ENCODE results near the gene PRRX2. TPM values are rescaled to one million over a fixed set of nuclear protein-coding genes. Genes with fewer than 3 reads are reported as not detected.
"Not testable (repeated sequence)": the region's sequence is repeated elsewhere in the genome, so short reads cannot be mapped to it uniquely, and the experiment has no call there.

Gene PRRX2
- total RNA-seq, 2 experiments from 2014 or later = 0.49 to 0.57 TPM

DNA sequence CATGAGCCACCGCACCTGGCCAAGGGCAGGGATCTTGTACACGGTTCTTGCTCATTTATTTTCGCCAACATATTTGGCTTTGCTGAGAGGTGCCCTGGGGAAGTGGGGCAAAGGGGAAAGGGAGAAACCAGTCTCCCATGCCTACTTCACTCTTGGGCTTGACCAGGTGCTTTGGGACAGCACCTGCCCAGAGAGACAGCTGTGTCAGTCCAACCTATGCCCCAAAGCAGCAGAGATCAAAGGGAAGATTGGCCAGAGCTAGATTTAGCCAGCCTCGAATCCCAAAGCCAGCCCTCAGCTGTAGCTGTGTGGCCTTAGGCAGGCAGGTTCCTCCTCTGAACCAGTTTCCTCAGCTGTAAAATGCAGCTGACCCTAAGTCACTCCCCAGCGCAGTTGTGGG, 89.7 kb downstream of the PRRX2 start:
- DNase-seq = no peak
- no peaks in the 10 kb centered on the region for H3K9me3 Mint-ChIP-seq (ENCODE audit: low read depth)
- ATAC-seq = no peak
- peaks cover 3% of the 10 kb centered on the region for H3K27me3 Mint-ChIP-seq
- H3K4me1 Mint-ChIP-seq = peaks cover 20% of the 10 kb centered on the region
- no peaks in the 10 kb centered on the region for H3K36me3 Mint-ChIP-seq (ENCODE audit: low read depth)
- no peak overlapping the region for H3K27ac Mint-ChIP-seq
- no peak overlapping the region for H3K4me3 Mint-ChIP-seq
- CTCF ChIA-PET = interaction anchor here (0.7 to 1.7 kb wide), 3 partner anchors 17 to 240 kb away, joined by 3 to 6 read pairs (median 3); no protein-coding TSS in a partner anchor
- POLR2A ChIA-PET = no interaction called here
- intact Hi-C loops (cut with DNase I, micrococcal nuclease) = no loop called here

DNA sequence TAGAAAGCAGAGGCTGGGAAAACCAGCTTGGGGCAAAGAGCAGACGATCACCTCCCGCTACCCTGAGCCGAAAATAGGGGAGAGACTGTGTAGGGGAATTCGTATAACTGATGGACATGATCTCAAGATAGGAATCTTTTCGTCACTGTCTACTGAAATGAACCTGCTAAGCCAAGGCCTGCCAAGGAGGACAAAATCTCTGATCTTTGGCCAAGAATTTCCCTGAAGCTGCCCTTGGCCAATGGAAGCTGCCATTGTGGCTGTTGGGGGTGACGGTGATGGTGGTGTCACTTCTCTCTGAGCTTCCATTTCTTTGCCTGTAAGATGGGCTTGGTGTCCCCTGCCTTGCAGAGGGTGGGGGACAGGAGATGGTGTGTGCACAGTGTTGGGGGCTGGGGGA, 90.7 kb downstream of the PRRX2 start:
- Mint-ChIP-seq H3K9me3 (ENCODE audit: low read depth) (no peaks in the 10 kb centered on the region), H3K4me3 (no peak overlapping the region), H3K27me3 (peaks cover 3% of the 10 kb centered on the region), H3K27ac (no peak overlapping the region), H3K36me3 (ENCODE audit: low read depth) (no peaks in the 10 kb centered on the region), H3K4me1 (peaks cover 20% of the 10 kb centered on the region)
- ATAC-seq (no peak), DNase-seq (no peak)
- POLR2A ChIA-PET = interaction anchor here (0.5 kb wide), 2 partner anchors 28 to 98 kb away, joined by 3 to 5 read pairs; no protein-coding TSS in a partner anchor
- intact Hi-C loops (cut with DNase I, micrococcal nuclease) = no loop called here
- CTCF ChIA-PET = interaction anchor here (0.8 to 1.7 kb wide), 3 partner anchors 18 to 29 kb away, joined by 3 to 6 read pairs (median 3); no protein-coding TSS in a partner anchor

DNA sequence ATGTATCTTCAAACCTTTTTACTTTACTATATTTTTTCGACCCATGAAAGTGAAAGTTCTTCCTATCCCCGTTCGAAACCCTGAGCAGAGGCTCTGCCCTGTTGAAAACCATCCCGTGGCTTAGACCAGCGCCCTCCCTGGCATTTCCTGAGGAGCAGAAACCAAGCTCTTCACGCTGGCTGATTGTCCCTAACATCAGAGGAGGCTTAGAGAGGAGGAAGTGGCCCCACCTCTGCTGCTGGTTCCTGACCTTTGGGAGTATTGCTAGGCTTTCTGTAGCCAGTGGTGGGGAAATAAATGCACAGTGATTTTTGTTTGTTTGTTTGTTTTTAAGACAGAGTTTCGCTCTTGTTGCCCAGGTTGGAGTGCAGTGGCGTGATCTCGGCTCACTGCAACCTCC, 91.6 kb downstream of the PRRX2 start:
- Mint-ChIP-seq H3K36me3 (ENCODE audit: low read depth) (no peaks in the 10 kb centered on the region), H3K9me3 (ENCODE audit: low read depth) (no peaks in the 10 kb centered on the region), H3K4me1 (peaks cover 20% of the 10 kb centered on the region), H3K27me3 (peaks cover 3% of the 10 kb centered on the region), H3K27ac (no peak overlapping the region), H3K4me3 (no peak overlapping the region)
- ChIA-PET CTCF (interaction anchor here (1.7 kb wide), 1 partner anchor 30 kb away, joined by 6 read pairs; no protein-coding TSS in a partner anchor), POLR2A (no interaction called here)
- intact Hi-C loops (cut with DNase I, micrococcal nuclease) = no loop called here
- no peak for DNase-seq
- ATAC-seq = no peak

DNA sequence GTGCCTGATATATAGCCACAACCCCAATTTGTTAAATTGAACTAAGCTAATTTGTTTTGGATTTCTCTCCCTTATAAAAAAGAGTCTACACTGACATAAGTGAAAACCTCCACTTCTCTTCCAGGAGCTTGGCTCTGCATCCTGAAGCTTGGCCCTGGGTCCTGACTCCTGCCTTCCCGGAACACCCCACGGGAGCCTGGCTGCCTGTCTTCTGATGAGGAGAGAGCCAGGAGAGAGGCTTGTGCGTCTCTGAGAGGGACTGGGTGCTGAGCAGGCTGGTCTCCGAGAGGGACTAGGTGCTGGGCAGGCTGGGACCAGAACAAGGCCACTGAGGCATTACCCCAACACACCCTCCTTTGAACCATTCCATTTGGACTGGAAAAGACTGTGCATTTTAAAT, 93.9 kb downstream of the PRRX2 start:
- POLR2A ChIA-PET = interaction anchor here (0.7 kb wide), 1 partner anchor 18 kb away, joined by 3 read pairs; no protein-coding TSS in a partner anchor
- intact Hi-C loops (cut with DNase I, micrococcal nuclease) = no loop called here
- DNase-seq (no peak), ATAC-seq (no peak)
- CTCF ChIA-PET = interaction anchor here (0.6 to 1.7 kb wide), 7 partner anchors 9 to 132 kb away, joined by 3 to 7 read pairs (median 4); no protein-coding TSS in a partner anchor
- Mint-ChIP-seq H3K4me1 (peaks cover 11% of the 10 kb centered on the region), H3K36me3 (ENCODE audit: low read depth) (no peaks in the 10 kb centered on the region), H3K9me3 (ENCODE audit: low read depth) (no peaks in the 10 kb centered on the region), H3K27me3 (peaks cover 3% of the 10 kb centered on the region), H3K27ac (no peak overlapping the region), H3K4me3 (no peak overlapping the region)

DNA sequence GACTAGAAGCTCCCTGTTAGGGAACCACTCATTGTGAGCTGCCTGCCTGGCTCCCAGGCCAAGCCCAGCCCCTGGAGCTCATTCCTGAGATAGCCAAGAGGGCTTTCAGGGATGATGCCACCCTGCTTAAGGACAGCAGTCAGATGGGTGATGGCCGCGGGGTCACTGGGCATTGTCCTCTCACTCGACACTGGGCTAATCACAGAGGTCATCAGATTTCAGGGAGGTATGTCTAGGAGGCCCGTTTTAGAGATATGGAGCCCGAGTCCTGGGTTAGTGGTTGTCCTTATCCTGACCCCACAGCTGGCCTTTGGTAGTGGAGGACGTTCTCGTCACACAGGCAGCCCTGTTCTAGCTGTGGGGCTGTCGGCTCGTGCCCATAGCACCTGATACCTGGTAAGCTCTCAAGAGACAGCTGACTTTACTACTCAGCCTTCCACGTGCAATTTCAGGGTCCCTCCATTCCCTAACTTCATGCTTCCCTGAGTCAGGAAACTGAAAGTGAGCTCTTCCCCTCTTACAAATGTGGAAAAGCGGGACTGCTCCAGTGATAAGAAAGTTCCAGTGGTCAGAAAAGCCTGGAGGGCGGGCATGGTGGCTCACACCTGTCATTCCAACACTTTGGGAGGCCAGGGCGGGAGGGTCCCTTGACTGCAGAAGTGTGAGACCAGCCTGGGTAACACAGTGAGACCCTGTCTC, 94.5 kb downstream of the PRRX2 start:
- ChIA-PET POLR2A (interaction anchor here (0.5 kb wide), 1 partner anchor 562 kb away, joined by 3 read pairs; no protein-coding TSS in a partner anchor), CTCF (interaction anchor here (0.5 to 1.7 kb wide), 7 partner anchors 10 to 215 kb away, joined by 3 to 7 read pairs (median 4); no protein-coding TSS in a partner anchor)
- Mint-ChIP-seq H3K4me3 (no peak overlapping the region), H3K4me1 (peaks cover 11% of the 10 kb centered on the region), H3K27me3 (peaks cover 3% of the 10 kb centered on the region), H3K27ac (no peak overlapping the region), H3K36me3 (ENCODE audit: low read depth) (no peaks in the 10 kb centered on the region), H3K9me3 (ENCODE audit: low read depth) (no peaks in the 10 kb centered on the region)
- intact Hi-C loops (cut with DNase I, micrococcal nuclease) = no loop called here
- ATAC-seq (no peak), DNase-seq (no peak)

DNA sequence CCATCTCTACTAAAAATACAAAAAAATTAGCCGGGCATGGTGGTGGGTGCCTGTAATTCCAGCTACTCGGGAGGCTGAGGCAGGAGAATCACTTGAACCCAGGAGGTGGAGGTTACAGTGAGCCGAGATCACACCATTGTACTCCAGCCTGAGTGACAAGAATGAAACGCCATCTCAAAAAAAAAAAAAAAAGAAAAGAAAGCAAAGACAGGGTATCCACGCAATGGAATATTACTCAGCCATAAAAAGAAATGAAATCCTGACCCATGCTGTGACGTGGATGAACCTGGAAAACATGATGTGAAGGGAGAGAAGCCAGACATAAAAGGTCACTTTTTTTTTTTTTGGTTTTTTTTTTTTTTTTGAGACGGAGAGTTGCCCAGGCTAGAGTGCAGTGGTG, 95.3 kb downstream of the PRRX2 start:
- POLR2A ChIA-PET; H3K4me3 Mint-ChIP-seq; H3K9me3 Mint-ChIP-seq (ENCODE audit: low read depth); intact Hi-C loops (cut with DNase I, micrococcal nuclease); DNase-seq; H3K27ac Mint-ChIP-seq; ATAC-seq; H3K36me3 Mint-ChIP-seq (ENCODE audit: low read depth); H3K27me3 Mint-ChIP-seq: not testable (repeated sequence)
- CTCF ChIA-PET = interaction anchor here (0.5 to 1.1 kb wide), 2 partner anchors 30 to 216 kb away, joined by 3 read pairs; no protein-coding TSS in a partner anchor
- H3K4me1 Mint-ChIP-seq = peaks cover 11% of the 10 kb centered on the region

DNA sequence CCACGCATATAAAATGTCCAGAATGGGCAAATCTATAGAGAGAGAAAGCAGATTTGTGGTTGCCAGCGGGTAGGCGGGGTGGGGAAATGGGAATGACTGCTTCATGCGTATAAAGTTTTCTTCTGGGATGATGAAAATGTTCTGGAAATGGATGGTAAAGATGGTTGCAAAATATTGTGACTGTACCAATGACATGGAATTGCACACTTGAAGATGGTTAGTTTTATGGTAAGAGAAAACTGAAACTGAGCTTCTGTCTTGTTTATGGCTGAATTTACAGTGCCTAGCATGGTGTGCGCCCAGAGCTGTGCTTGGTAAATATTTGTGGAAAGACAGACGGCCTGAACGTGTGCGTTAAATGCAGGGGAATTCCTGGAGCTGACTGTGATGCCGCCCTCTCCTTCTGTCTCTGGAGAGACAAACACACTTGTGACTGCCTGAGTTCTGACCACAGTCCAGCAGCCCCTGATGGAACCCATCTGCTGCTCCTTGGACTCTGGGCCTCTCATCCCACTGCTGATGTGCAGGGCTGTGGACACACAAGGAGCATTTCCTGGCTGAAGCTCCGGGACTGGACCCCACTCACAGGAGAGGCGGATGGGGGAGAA, 96.0 kb downstream of the PRRX2 start:
- ATAC-seq (no peak), DNase-seq (no peak)
- CTCF ChIA-PET = interaction anchor here (0.9 kb wide), 1 partner anchor 12 kb away, joined by 3 read pairs; no protein-coding TSS in a partner anchor
- intact Hi-C loops (cut with DNase I, micrococcal nuclease) = no loop called here
- Mint-ChIP-seq H3K36me3 (ENCODE audit: low read depth) (no peaks in the 10 kb centered on the region), H3K4me1 (peaks cover 11% of the 10 kb centered on the region), H3K27me3 (peaks cover 3% of the 10 kb centered on the region), H3K9me3 (ENCODE audit: low read depth) (no peaks in the 10 kb centered on the region), H3K27ac (no peak overlapping the region), H3K4me3 (no peak overlapping the region)
- POLR2A ChIA-PET = no interaction called here

DNA sequence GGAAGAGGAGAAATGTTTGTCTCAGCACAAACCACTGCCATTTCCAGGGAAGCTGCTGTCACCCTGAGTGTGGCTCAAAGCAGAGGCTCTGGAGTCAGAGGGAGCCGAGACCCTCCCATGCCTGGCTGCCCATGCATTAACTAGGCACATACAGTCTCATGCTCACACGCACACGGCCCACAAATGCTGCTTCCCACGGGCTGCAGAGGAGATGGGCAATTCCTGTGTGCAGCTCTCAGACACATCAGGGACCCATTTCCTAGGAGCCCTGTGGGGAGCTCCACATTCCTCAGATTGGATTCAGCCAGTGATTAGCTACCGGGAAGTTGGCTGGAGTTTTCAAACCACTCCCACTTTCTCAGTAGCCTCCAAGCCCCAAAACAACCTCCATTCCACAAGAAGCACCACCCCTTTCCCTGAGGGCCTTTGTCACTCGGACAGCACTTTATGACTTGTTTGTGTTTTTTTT, 96.5 kb downstream of the PRRX2 start:
- peaks cover 3% of the 10 kb centered on the region for H3K27me3 Mint-ChIP-seq
- H3K9me3 Mint-ChIP-seq (ENCODE audit: low read depth) = no peaks in the 10 kb centered on the region
- ChIA-PET POLR2A (no interaction called here), CTCF (interaction anchor here (0.9 kb wide), 1 partner anchor 12 kb away, joined by 3 read pairs; no protein-coding TSS in a partner anchor)
- peaks cover 10% of the 10 kb centered on the region for H3K4me1 Mint-ChIP-seq
- H3K4me3 Mint-ChIP-seq = no peak overlapping the region
- intact Hi-C loops (cut with DNase I, micrococcal nuclease) = no loop called here
- no peak overlapping the region for H3K27ac Mint-ChIP-seq
- no peak for DNase-seq
- no peak for ATAC-seq
- H3K36me3 Mint-ChIP-seq (ENCODE audit: low read depth) = no peaks in the 10 kb centered on the region

DNA sequence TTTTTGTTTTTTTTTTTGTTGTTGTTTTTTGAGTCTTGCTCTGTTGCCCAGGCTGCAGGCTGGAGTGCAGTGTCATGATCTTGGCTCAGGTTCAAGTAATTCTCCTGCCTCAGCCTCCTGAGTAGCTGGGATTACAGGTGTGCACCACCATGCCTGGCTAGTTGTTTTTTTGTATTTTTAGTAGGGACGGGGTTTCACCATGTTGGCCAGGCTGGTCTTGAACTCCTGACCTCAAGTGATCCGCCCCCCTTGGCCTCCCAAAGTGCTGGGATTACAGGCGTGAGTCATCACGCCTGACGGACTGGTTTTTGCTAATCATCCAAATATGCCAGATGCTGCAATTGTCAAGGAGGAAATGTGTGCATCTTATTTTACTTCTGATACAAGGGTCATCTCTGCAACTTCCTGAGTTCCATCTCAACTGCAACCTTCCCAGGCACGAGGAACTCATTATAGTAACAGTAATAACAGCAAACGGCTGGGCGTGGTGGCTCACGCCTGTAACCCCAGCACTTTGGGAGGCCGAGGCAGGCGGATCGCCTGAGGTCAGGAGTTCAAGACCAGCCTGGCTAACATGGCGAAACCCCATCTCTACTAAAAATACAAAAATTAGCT, 97.0 kb downstream of the PRRX2 start:
- H3K4me1 Mint-ChIP-seq; intact Hi-C loops (cut with DNase I, micrococcal nuclease); H3K27ac Mint-ChIP-seq; H3K36me3 Mint-ChIP-seq (ENCODE audit: low read depth); H3K27me3 Mint-ChIP-seq; ATAC-seq; DNase-seq; POLR2A ChIA-PET; H3K4me3 Mint-ChIP-seq; H3K9me3 Mint-ChIP-seq (ENCODE audit: low read depth); CTCF ChIA-PET: not testable (repeated sequence)

DNA sequence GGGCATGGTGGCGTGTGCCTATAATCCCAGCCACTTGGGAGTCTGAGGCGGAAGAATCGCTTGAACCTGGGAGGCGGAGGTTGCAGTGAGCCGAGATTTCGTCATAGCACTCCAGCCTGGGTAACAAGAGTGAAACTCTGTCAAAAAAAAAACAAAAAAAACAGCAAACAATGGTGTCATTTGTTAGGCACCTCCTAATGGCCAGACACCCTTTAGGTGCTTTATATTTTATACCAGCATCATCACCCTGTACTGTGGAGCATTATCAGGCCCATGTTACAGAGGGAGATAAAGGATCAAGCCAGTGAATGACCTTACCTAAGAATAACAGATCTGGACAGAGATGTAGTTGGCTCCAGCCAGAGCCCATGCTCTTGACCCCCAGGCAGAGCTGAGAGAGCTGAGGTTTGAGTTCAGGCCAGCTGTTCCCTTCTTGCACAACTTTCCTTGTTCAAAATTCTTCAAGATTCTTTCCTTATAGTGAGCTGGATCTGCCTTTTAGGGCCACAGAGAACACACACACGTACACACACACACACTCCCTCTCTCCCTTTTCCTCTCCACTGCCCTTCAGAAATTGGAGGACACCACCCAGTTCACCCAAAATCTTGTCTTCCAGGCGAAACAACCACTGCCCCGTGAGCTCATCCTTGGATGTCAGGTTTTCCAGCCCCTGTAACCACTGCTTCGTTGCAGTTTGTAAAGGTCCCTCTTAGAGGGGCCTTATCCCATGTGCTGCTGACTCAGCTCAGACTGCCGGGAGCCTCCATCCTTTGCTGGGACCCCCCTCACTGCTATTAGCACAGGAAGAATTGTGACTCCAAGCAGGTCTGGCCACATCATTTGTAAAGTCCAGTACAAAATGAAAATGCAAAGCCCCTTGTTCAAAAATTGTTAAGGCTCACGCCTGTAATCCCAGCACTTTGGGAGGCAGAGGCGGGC, 97.8 kb downstream of the PRRX2 start:
- intact Hi-C loops (cut with DNase I, micrococcal nuclease) = no loop called here
- Mint-ChIP-seq H3K9me3 (ENCODE audit: low read depth) (no peaks in the 10 kb centered on the region), H3K36me3 (ENCODE audit: low read depth) (no peaks in the 10 kb centered on the region), H3K4me1 (no peaks in the 10 kb centered on the region), H3K27ac (no peak overlapping the region), H3K4me3 (no peak overlapping the region), H3K27me3 (no peaks in the 10 kb centered on the region)
- no peak for ATAC-seq
- POLR2A ChIA-PET = no interaction called here
- CTCF ChIA-PET = interaction anchor here (0.8 to 1.8 kb wide), 3 partner anchors 25 to 69 kb away, joined by 4 to 7 read pairs (median 4); no protein-coding TSS in a partner anchor
- no peak for DNase-seq

Data from activated CD4-positive, alpha-beta T cell treated with anti-CD3 and anti-CD28 coated beads for 36 hours (primary cell).